GM19452 (cell line): Measurements from ENCODE around the gene ACSS1.

ENCODE experiments used
- ATAC-seq: cut with Tn5 transposase; IDR thresholded peaks from one replicate; pipeline ENCODE4 v1.9.1; 2021; ENCODE audit not compliant: unreplicated experiment

Gene ACSS1

DNA sequence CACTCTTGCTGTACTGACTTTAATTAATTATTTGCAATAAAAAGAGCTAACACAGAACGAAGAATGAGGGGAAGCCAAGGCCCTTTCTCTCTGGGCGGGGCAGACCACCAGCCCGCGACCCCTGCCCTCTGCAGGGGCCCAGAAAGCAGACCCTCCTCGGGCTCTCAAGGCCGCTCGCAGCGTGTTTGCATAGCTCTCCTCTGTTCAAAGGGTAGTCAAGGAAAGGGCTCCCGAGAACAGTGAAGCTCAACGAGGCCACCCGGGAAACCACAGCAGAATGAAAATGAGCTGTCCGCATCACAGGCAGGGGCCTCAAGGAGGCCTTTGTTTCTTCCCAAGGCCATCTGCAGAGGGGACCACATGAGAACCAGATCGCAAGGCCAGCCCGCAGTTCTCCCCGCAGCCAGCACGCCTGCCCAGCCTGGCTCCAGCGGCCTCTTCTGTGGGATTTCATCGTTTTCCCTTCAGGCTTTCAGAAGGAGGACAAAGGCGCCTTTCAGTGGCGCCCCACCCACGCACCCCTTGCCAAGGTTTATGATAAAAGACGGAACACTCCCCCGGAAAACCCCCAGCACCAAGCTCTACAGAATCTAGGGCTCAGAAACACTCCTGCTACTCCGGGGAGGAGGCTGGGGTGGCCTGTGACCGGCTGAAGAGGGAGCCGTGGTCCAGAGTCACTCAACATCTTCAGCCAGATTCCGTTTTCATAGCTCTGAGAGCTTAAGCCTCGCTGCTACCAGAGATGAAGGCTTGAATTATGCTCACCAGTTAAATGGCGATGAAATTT, 25.3 kb downstream of the ACSS1 start:
- ATAC-seq: no peak

DNA sequence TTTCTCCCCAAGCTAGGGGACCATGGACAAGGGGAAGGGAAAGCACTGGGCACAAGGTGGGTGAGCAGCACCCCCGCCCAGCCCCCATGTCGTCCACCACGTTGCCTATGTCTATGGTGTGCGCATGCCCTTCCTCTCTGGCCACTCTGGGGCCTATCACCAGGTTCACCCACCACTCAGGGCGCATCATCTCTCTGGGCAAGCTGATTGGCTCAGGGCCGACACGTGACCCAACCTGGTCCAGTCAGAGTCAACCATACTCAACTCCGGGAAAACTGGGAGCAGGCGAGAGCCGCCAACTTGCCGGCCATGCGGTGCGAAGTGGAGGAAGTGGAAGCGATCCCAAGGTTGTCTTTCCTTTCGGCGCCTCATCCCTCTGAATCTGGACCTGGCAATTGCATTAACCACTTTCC, 25.9 kb downstream of the ACSS1 start:
- ATAC-seq: no peak

DNA sequence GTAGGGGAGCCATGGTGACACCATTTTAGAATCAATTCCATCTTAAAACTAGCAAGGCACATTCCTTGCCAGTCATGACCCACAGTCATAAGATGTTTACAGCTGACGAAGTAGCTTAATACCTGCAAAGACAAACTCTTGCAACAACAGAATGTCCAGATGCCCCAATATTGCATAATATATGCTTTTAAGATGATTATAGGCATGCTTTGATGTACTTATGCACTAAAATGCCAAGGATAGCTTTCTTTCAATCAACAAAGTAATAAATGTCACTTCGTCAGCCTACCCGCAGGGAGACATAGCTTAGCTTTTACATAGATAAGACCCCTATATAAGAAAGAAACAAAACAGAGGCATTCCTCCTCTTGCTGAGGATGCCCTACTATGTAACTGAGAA, 26.7 kb downstream of the ACSS1 start:
- no peak for ATAC-seq

DNA sequence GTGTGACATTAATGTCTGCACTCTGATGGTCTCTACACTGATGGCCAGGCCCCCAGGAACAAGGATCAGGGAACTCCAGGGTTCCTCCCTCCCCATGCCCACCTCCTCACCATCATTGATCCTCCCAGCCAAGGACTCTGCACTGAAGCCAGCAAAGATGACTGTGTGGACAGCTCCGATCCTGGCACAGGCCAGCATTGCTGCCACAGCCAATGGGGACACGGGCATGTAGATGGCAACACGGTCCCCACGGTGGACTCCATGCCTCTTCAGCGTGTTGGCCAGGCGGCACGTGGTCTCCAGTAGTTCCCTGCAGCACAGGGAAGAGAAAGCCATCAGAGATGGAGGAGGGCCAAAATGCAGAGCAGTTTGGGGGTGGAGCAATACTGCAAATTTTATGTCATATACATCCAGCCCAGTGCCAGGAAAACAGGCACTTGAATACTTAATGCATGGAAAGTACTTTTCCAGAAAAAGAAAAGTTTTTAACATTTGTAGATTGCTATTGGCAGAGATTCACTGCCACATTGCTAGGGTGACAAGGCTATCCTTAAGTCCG, 27.2 kb downstream of the ACSS1 start:
- no peak for ATAC-seq

DNA sequence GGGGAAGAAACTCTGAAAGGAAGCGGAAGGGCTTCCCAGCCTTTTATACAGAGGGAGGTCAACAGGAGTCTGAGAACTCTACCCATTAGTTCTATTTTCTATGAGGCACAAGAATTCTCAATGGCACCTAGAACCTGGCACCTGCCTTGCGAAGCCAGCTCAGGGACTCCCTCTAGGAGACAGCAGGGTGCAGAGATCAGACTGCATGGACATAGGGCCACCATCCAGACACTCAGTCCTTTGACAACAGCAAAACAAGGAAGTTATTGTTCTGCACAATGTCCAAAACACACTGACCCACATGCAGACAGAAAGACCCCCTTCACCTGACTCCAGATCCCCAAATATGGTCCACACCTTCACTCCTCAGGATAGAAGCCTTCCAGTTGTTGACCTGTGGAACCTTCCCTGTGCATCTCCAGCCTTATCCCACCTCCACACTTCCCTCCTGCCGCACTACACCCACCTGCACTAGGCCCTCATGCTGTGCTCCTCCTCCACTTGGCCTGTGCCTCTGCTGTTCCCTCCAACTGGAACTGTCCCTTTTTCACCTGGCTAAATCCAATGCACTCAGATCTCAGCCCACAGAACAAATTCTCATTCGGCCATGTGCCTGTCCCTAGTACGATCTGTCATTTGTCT, 27.8 kb downstream of the ACSS1 start:
- ATAC-seq: no peak

DNA sequence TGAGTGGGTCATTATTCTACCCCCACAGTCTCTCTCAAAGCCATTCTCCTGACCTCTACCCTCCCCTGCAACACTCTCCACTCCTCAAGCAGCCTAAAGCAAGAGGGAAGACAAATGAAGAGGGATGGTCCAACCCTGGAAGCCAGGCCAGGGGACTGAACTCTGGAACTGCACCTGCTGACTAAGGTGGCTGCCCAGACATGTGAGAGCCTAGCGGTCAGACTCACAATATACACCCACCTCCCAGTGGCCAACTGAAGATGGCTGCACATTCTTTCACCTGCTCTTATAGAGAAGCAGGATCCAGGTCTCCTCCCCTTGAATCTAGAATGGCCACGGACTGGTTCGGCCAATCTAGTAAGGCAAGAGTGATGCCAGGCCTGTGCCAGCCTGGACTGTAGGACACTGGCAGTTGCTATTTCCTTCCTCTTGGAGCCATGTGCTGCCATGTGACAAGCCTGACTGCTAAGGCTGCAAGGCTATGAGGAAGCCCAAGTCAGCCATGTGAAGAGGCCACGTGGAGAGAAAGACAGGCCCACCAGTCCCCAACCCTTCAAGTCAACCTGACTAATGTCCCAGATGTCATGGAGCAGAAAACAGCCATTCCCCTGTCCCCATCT, 31.8 kb downstream of the ACSS1 start:
- ATAC-seq: no peak

DNA sequence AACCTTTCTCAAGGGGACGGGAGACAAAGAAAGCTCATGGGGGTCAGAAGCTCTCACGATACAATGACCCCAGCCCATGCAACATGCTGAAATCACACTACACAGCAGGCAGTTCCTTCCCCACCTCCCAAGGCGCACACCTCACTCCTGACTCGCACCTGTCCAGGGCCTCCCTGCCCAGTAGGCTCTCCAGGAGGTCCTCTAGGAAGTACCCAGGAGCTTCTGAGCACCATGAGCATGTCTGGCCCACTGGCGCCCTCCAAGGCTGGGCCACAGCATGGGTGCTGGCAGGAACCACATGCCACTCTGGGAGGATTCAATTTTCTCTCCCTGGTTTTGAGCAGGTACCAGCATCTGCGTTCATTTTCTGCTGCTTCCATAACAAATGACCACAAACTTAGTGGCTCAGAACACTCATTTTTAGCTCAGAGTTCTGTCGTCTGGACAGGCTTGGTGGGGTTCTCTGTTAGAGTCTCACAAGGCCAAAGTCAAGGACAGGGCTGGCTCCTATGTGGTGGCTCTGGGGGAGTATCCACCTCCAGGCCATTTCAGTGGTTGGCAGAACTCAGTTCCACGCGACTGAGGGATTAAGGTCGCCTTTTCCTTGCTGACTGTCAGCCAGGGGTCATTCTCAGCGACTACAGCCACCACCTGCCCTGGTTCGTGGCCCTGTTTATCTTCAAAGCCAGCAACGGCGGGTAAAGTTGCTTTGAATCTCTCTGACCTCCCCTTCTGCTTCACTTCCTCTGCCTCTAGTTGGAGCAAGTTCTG, 32.7 kb downstream of the ACSS1 start:
- ATAC-seq: no peak

DNA sequence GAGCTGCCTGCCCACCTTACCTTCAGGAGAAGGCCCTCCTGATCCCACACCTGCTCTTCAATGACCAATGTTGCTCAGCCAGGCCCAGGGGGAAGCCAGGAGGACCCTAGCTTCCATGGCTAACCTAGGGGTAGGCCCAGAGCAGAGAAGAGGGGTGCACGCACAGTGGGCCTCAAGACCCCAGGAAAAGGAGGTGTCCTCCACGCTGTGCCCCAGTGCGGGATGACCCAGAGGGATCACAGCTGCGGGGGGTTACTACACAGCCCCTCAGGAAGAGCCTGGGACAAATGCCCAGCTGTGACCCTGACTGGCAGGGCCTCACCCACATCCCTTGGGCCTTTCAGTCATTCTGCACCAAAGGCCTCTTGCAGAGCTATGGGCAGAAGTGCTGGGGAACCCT, 33.8 kb downstream of the ACSS1 start:
- no peak for ATAC-seq

DNA sequence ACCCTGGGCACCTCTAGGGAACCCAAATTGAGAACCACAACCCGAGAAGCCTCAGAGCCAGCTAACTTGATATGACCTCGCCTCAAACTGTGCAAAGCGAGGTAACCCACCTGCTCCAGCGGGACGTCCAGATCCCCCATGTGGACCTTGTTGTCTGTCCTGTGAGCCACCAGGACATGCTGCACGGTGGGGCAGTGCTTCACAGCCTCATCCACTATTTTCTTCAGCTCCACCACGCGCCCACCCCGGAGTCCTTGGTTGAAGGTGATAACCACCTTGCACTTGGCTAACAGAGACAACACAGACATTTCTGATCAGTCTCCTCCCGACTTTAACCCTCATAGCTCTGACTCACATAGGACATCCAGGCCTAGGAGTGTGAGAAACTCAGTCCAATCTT, 34.6 kb downstream of the ACSS1 start:
- ATAC-seq: no peak

DNA sequence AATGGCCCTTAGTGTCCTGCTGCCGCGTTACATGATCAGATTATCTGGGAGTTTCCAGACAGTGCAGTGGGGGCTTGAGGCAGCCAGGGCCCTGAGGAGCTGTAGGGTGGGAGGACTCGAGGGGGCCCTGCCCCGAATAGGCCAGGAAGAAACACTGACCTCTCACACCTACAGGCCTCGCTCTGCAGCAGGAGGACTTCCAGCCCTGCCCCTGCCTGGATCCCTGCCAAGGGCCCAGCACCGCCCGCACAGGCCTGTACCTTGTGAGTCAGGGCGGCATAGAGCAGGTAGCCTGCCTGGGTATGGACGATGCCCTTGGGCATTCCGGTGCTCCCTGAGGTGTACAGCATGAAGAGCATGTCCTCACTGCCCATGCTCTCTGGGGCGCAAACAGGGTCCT, 35.3 kb downstream of the ACSS1 start:
- no peak for ATAC-seq

DNA sequence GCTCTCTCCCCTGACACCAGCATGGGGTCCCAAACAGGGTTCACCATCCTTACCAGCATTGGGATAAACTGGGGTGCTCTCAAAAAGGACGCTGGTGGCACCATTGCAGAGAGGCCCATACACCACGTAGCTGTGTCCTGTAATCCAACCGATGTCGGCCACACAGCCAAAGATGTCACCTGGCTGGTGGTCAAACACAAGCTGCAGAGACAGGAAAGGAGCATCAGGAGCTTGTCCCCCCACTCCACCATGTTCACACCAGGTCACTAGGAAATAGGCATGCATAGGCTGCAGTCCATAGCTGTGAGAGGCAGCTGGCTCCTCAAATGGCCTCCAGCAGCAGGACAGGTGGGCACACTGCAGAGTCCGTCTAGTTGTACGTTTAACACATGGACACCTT, 36.6 kb downstream of the ACSS1 start:
- no peak for ATAC-seq

DNA sequence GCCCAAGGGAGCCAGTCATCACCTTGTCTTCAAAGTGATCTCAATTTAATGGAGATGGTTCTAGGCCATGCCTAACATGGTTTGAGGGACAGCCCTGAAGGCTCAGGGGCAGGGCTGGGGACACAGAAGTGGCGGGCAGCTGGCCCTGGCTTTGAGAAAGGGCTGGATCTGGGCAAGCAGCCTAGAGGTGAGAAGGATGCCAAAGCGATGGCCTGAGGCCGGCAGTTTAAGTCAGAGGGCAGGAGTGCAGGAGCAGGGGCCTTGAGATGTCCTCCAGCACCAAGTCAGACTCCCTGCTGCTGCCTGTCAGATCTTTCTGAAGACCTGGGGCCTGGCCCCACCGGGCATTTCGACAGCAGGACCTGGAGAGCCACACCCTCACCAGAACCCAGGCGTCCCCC, 37.0 kb downstream of the ACSS1 start:
- no peak for ATAC-seq

DNA sequence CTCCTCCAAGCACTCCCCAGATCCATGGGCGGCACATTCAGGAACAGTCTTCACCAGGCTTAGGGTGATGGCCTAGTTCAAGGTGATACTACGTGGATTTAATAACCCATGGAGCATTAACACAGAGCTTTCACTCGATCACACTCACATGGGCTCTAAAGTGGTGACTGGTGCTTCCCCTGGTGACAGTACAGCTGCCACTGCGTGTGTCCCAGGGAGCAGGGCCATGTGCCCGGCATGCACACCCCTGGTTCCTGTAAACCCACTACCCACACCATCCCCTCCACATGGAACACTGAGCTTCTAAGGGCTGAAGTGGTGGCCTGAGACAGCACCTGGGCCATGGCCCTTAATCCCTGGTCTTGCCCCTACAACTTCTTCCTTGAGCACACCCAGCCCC, 37.6 kb downstream of the ACSS1 start:
- no peak for ATAC-seq

DNA sequence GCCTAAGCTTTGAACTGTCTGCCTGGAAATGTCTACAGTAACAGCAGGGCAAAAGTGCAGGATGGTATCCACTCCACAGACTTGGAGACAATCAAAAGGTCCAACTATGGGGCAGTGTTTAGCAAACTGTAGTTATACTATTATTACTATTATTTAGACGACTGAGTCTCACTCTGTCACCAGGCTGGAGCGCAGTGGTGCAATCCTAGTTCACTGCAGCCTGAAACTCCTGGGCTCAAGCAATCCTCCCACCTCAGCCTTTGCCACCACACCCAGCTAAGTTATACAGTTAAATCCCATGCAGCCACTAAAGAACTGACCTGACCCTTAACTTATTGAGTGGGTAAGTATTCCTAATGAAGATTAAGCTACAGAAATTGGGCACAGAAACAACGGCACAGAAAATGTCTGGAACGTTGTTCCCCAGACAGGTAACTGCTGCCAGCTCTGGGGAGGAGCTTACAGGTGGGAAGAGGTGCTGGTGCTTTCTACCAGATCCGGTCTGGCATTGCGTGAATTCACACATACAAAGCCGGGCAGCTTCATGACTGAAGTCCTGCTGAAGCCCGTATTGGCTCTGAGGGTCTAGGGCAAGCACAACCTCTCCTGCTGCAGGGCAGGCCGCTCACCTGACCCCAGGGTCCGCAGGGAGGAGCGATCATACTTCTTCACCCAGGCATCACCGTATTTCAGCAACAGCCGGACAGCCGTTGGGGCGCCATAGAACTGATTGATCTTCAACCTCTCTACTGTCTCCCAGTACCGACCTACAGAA, 38.4 kb downstream of the ACSS1 start:
- no peak for ATAC-seq

DNA sequence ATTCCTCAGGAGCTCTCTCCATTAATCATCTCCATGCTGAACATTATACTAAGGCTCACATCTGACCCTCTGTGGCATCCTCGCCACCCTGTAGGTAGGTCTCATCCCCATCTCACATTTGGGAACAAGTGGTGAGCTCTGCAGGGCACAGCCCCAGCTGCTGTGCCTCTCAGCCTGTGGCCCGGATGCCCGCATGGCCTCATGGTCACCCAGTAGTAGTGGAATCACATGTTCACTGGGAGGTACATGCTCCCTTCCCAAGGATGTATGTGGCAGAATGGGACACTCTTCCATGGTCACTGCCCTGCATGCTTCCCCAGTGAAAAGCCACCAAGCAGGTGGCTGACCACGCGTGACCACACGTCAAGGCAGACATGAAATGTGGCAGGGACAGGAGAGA, 39.1 kb downstream of the ACSS1 start:
- no peak for ATAC-seq

DNA sequence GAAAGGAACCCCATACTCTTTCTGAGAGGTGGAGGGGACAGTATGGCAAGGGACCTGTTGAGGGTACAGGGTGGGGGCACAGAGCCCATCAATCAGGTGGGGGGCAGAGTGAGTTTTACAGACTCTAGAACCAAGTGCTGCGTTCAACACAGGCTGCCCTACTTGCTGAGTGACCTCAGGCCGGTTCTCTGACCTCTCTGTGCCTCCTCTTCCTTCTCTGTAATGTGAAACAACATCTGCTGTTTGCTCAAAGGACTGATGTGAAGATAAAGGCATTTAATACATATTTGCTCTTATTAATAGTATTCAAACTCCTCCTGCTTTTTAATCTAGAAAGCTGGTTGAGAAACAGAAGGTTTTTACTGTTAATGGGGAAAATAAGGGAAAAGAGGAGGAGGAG, 39.5 kb downstream of the ACSS1 start:
- no peak for ATAC-seq

DNA sequence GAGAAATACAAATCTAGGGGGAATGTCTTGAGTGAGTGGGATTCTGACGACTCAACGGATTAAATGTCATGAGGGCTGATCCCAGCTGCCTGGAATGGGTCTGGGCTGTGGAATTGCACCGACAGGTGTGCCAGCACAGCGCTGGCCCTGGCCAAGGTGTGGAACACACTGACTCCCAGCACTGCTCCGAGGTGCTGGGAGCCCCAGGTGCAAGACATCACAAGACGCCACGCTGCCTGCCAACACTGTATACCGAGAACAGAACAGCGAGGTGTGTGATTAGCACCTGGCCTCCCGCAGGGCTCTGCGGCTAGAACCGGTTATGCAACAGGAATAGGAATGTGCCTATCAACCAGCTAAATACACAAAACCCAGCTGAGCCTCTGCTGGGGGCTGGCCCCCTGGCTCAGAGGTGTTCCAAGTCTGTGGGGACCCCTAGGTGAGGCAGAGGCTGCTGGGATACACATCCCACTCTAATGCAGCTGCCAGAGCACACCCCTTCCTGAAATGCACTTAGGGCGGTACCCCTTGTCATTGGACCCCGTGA, 40.6 kb downstream of the ACSS1 start:
- ATAC-seq: no peak

DNA sequence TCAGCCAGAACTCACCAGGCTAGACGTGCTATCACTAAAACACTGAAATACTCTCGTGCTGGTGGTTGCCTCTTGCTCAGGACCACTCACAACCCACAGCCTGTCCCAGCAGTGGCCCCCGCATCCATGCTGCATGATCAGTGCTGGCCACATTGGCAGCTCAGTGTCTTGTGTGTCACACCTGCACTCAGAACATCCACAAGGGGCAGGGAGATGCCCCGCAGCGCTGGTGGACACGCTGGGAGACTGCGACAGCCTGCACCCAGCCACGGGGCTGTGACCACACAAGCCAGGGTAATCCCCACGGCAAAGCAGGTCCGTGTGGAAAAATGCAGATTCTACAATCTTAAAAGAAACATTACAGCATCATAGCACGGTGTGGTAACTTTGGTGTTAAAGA, 41.5 kb downstream of the ACSS1 start:
- no peak for ATAC-seq

DNA sequence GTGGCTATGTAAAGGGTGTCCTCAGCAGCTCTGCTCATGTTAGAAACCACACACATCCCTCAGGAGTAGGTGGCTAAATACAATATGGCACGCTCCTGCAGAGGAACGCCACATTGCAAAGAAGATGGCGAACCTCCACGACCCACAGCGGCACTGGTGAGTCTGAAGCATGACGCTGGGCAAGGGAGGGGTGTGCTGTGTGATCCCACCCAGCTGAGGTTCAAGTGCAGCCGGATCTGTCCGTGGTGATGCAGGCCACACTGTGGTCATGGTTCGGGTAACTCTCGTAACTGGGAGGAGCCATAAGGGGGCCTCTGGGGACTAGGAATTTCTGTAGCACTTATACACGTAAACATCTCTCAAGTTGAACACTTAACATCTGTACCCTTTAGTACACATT, 42.0 kb downstream of the ACSS1 start:
- ATAC-seq: no peak

DNA sequence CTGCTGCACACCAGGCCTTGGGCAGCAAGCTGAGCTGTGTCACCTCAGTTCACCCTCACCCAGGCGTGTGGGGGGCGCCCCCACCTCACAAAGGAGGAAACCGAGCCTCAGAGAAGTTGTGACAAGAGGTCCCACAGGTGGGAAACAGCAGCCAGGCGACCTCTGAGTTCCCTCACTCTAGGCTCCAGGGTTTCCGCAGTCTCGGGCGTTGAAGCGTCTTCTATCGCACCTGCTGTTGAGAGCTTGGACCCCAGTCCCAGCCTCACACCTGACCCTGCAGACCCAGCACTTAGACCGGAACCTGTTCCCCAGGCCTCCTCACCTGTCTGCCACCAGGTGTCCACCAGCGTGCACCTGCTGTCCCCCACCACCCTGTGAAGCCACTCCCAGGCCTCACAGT, 43.1 kb downstream of the ACSS1 start:
- ATAC-seq: no peak
